MG63 (cell line): ENCODE results near the gene DNAH8. TPM values are rescaled to one million over a fixed set of nuclear protein-coding genes. Genes with fewer than 3 reads are reported as not detected.
A peak's percentile ranks its signal among the peaks of the same experiment; 100 is the strongest.

Experiments used
- DNase-seq: peaks from one replicate; pipeline ENCODE4 v3.0.0-alpha.2; 2020
- H3K27me3 ChIP-seq: fragments of 250-450 bp; sonication (Bioruptor Pico); 2 replicates; pipeline ENCODE4 v1.5.1; 2020; ENCODE audit warnings: mild to moderate bottlenecking, moderate library complexity
- H3K36me3 ChIP-seq: fragments of 250-450 bp; sonication (Bioruptor Pico); 2 replicates; pipeline ENCODE4 v1.5.1; 2020; ENCODE audit warnings: mild to moderate bottlenecking, moderate library complexity
- H3K4me3 ChIP-seq: fragments of 250-450 bp; sonication (Bioruptor Pico); 2 replicates; pipeline ENCODE4 v1.5.1; 2020; ENCODE audit warnings: mild to moderate bottlenecking, moderate library complexity
- H3K9me3 ChIP-seq: fragments of 250-450 bp; sonication (Bioruptor Pico); 2 replicates; pipeline ENCODE4 v1.5.1; 2020; ENCODE audit warnings: mild to moderate bottlenecking, moderate library complexity
- total RNA-seq: library from RNA; depleted of rRNA; stranded (reverse); fragments of >200 nt; shearing (Covaris generic); gene quantifications from 2 replicates; pipeline ENCODE4 v1.2.3, GENCODE V29; 2014; ENCODE audit warnings: low replicate concordance

Gene DNAH8
- total RNA-seq, 1 experiment from 2014 or later = 1.2 TPM

GRCh38 chr6:39049575-39050283 lies 334.6 kb downstream of the DNAH8 start:
- H3K9me3 ChIP-seq = no peaks in the 10 kb centered on the region
- H3K4me3 ChIP-seq = no peak overlapping the region
- peaks cover 37% of the 10 kb centered on the region for H3K27me3 ChIP-seq
- H3K36me3 ChIP-seq = no peaks in the 10 kb centered on the region
- DNase-seq = no peak

- H3K4me3 ChIP-seq = no peak overlapping the region
- peaks cover 37% of the 10 kb centered on the region for H3K27me3 ChIP-seq
- no peak for DNase-seq
- no peaks in the 10 kb centered on the region for H3K36me3 ChIP-seq
- no peaks in the 10 kb centered on the region for H3K9me3 ChIP-seq
Measured at GRCh38 chr6:39050453-39051112, 335.5 kb downstream of the DNAH8 start.

- H3K27me3 ChIP-seq = peaks cover 33% of the 10 kb centered on the region
- H3K9me3 ChIP-seq = no peaks in the 10 kb centered on the region
- H3K36me3 ChIP-seq = no peaks in the 10 kb centered on the region
- DNase-seq = no peak
- H3K4me3 ChIP-seq = no peak overlapping the region
Measured at GRCh38 chr6:39051399-39052122, 336.4 kb downstream of the DNAH8 start.

- H3K36me3 ChIP-seq = no peaks in the 10 kb centered on the region
- no peak overlapping the region for H3K4me3 ChIP-seq
- H3K9me3 ChIP-seq = no peaks in the 10 kb centered on the region
- H3K27me3 ChIP-seq = peaks cover 17% of the 10 kb centered on the region
- no peak for DNase-seq
Measured at GRCh38 chr6:39053016-39053624, 338.0 kb downstream of the DNAH8 start.

- Histone ChIP-seq H3K27me3 (peaks cover 8% of the 10 kb centered on the region), H3K4me3 (no peak overlapping the region), H3K36me3 (no peaks in the 10 kb centered on the region), H3K9me3 (no peaks in the 10 kb centered on the region)
- DNase-seq = no peak
Measured at GRCh38 chr6:39053854-39054576, 338.9 kb downstream of the DNAH8 start.

- peaks cover 2% of the 10 kb centered on the region; the same call in 1 of the 2 replicates for H3K27me3 ChIP-seq
- no peaks in the 10 kb centered on the region for H3K9me3 ChIP-seq
- no peaks in the 10 kb centered on the region for H3K36me3 ChIP-seq
- H3K4me3 ChIP-seq = no peak overlapping the region
- no peak for DNase-seq
Measured at GRCh38 chr6:39054577-39055142, 339.5 kb downstream of the DNAH8 start.

- no peaks in the 10 kb centered on the region for H3K36me3 ChIP-seq
Measured at GRCh38 chr6:39055661-39056060, 340.6 kb downstream of the DNAH8 start.

GRCh38 chr6:39056191-39056590 lies 341.1 kb downstream of the DNAH8 start:
- Histone ChIP-seq H3K36me3 (no peaks in the 10 kb centered on the region), H3K9me3 (no peaks in the 10 kb centered on the region), H3K4me3 (no peak overlapping the region), H3K27me3 (no peaks in the 10 kb centered on the region)
- DNase-seq = no peak

More at GRCh38 chr6:39055661-39056060, 340.6 kb downstream of the DNAH8 start:
- no peak for DNase-seq
- Histone ChIP-seq H3K4me3 (no peak overlapping the region), H3K27me3 (no peaks in the 10 kb centered on the region), H3K9me3 (no peaks in the 10 kb centered on the region)

- DNase-seq = no peak
Measured at GRCh38 chr6:39056681-39057080, 341.6 kb downstream of the DNAH8 start.

GRCh38 chr6:39057251-39058155 lies 342.4 kb downstream of the DNAH8 start:
- DNase-seq = no peak

More at GRCh38 chr6:39056681-39057080, 341.6 kb downstream of the DNAH8 start:
- Histone ChIP-seq H3K27me3 (no peaks in the 10 kb centered on the region), H3K36me3 (no peaks in the 10 kb centered on the region), H3K9me3 (no peaks in the 10 kb centered on the region), H3K4me3 (no peak overlapping the region)

GRCh38 chr6:39058471-39059147 lies 343.5 kb downstream of the DNAH8 start:
- Histone ChIP-seq H3K9me3 (no peaks in the 10 kb centered on the region), H3K36me3 (no peaks in the 10 kb centered on the region), H3K27me3 (peaks cover 6% of the 10 kb centered on the region), H3K4me3 (no peak overlapping the region)
- no peak for DNase-seq

More at GRCh38 chr6:39057251-39058155, 342.4 kb downstream of the DNAH8 start:
- H3K27me3 ChIP-seq = no peaks in the 10 kb centered on the region; the same call in 1 of the 2 replicates
- no peak overlapping the region for H3K4me3 ChIP-seq
- H3K36me3 ChIP-seq = no peaks in the 10 kb centered on the region
- H3K9me3 ChIP-seq = no peaks in the 10 kb centered on the region

GRCh38 chr6:39059496-39060310 lies 344.6 kb downstream of the DNAH8 start:
- Histone ChIP-seq H3K9me3 (no peaks in the 10 kb centered on the region), H3K4me3 (no peak overlapping the region), H3K36me3 (no peaks in the 10 kb centered on the region), H3K27me3 (peaks cover 6% of the 10 kb centered on the region)
- DNase-seq = peak; percentile 66

GRCh38 chr6:39060467-39061160 lies 345.5 kb downstream of the DNAH8 start:
- peaks cover 6% of the 10 kb centered on the region for H3K27me3 ChIP-seq
- DNase-seq = no peak
- no peaks in the 10 kb centered on the region for H3K9me3 ChIP-seq
- H3K36me3 ChIP-seq = no peaks in the 10 kb centered on the region
- H3K4me3 ChIP-seq = no peak overlapping the region
